ENCODE results near the gene PAPOLA. TPM values are rescaled to one million over a fixed set of nuclear protein-coding genes. Genes with fewer than 3 reads are reported as not detected.

The PAPOLA gene
- total and polyA plus RNA-seq, 2 of the 4 experiments (the other 2 are of a cell fraction) = 73.8 to 128 TPM

DNA sequence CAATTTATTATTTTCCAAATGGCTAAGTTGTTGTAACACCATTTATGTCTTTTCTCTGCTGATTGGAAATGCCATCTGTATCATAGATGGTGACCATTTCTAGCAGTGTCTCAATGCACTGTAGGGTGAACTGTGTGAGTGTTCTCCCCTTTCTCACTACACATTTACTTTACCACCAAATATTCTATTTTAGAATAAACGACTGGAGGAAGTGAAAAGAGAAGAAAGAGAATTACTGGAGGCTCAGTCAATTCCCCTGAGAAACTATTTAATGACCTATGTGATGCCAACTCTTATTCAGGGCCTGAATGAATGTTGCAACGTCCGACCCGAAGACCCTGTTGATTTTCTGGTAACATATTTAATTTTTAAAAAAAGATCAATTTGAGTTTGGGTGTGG, 15.5 kb upstream of the PAPOLA start:
- ChIA-PET CTCF (no interaction called here), POLR2A (ENCODE audit: unreplicated experiment) (no interaction called here)
- H2BK15ac ChIP-seq (ENCODE audit: low read depth, low read length) = no peak overlapping the region
- no peaks in the 10 kb centered on the region; the same call in 1 of the 2 replicates for H3K27me3 ChIP-seq (ENCODE audit: control insufficient read depth, insufficient read depth, low read length)
- no peak overlapping the region for H4K8ac ChIP-seq (ENCODE audit: low read depth in 2 of 2, low read length in 2 of 2)
- TF ChIP-seq, protein P1, sequence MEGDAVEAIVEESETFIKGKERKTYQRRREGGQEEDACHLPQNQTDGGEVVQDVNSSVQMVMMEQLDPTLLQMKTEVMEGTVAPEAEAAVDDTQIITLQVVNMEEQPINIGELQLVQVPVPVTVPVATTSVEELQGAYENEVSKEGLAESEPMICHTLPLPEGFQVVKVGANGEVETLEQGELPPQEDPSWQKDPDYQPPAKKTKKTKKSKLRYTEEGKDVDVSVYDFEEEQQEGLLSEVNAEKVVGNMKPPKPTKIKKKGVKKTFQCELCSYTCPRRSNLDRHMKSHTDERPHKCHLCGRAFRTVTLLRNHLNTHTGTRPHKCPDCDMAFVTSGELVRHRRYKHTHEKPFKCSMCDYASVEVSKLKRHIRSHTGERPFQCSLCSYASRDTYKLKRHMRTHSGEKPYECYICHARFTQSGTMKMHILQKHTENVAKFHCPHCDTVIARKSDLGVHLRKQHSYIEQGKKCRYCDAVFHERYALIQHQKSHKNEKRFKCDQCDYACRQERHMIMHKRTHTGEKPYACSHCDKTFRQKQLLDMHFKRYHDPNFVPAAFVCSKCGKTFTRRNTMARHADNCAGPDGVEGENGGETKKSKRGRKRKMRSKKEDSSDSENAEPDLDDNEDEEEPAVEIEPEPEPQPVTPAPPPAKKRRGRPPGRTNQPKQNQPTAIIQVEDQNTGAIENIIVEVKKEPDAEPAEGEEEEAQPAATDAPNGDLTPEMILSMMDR (conservative IDR thresholded peaks at IDR 0.05; ENCODE audit: low read depth, low read length) = no peak
- no peak for TF ChIP-seq POLR2A (IDR thresholded peaks at IDR 0.05; ENCODE audit: low read depth, low read length)
- no peak for TF ChIP-seq SMC3 (IDR thresholded peaks at IDR 0.05; ENCODE audit: low read depth, low read length)
- no peak for TF ChIP-seq CEBPB (IDR thresholded peaks at IDR 0.05; ENCODE audit: low read depth, low read length)
- TF ChIP-seq RCOR1 (IDR thresholded peaks at IDR 0.05; ENCODE audit: insufficient replicate concordance, low read length) = no peak
- no peak overlapping the region for H3K14ac ChIP-seq (replicated peaks; ENCODE audit: low read depth, low read length)
- no TSS peak for BruUV-seq (replicated peaks)
- H3K4me3 ChIP-seq (ENCODE audit: insufficient read depth, low read depth, low read length) = no peak overlapping the region
- no peak overlapping the region for H3K4me2 ChIP-seq (ENCODE audit: low read depth, low read length)
- H4K91ac ChIP-seq (ENCODE audit: insufficient read depth, low read depth, low read length) = no peak overlapping the region
- H3K79me1 ChIP-seq (ENCODE audit: low read depth in 1 of 2, low read length in 2 of 2) = no peaks in the 10 kb centered on the region
- H4K5ac ChIP-seq (ENCODE audit: low read depth, low read length) = no peak overlapping the region
- H2AFZ ChIP-seq (replicated peaks; ENCODE audit: low read length, poor library complexity) = no peak overlapping the region
- ATAC-seq (ENCODE audit: low read depth) (no peak), DNase-seq (no peak)
- H3K18ac ChIP-seq (ENCODE audit: low read depth, low read length) = no peak overlapping the region
- H3K23ac ChIP-seq (ENCODE audit: low read depth, low read length) = no peak overlapping the region
- H3K4me1 ChIP-seq (ENCODE audit: control insufficient read depth, insufficient read depth, low read length) = no peaks in the 10 kb centered on the region
- in situ Hi-C loops (cut with MboI; ENCODE audit: low sequenced_read_pairs) = no loop called here
- no peak overlapping the region for H2BK20ac ChIP-seq (ENCODE audit: low read depth, low read length)
- no peak overlapping the region for H3K9ac ChIP-seq (ENCODE audit: low read depth, low read length)
- H3K9me3 ChIP-seq (ENCODE audit: control insufficient read depth, insufficient read depth, low read length) = no peaks in the 10 kb centered on the region
- no peaks in the 10 kb centered on the region for H3K9me1 ChIP-seq (ENCODE audit: insufficient read depth, low read length)
- H4K20me1 ChIP-seq (ENCODE audit: insufficient read depth, low read length) = no peaks in the 10 kb centered on the region; the same call in 1 of the 2 replicates
- H3K27ac ChIP-seq (ENCODE audit: insufficient read depth, low read length) = no peak overlapping the region
- WGBS, 2 experiments (ENCODE audit: extremely low coverage in 2 of 2, insufficient read length in 1 of 2) = no CpG with 5 or more reads among the region's 4 CpGs
- no peak overlapping the region for H2AK5ac ChIP-seq (ENCODE audit: low read depth, low read length)
- no peak overlapping the region for H3K56ac ChIP-seq (ENCODE audit: extremely low read depth, insufficient read depth, low read length)
- H2BK5ac ChIP-seq (ENCODE audit: low read depth, low read length, poor library complexity, severe bottlenecking) = no peak overlapping the region
- no peak overlapping the region for H2AK9ac ChIP-seq (replicated peaks; ENCODE audit: low read depth, low read length, poor library complexity)
- intact Hi-C loops (cut with micrococcal nuclease) = no loop called here
- H2BK120ac ChIP-seq (ENCODE audit: low read depth, low read length) = no peak overlapping the region
- H3K36me3 ChIP-seq (ENCODE audit: control insufficient read depth, insufficient read depth, low read length) = no peaks in the 10 kb centered on the region
- dilution Hi-C loops (cut with HindIII; ENCODE audit: low sequenced_read_pairs, unreplicated experiment) = no loop called here
- no peak overlapping the region for H3K4ac ChIP-seq (ENCODE audit: low read depth, low read length)

All from IMR-90 (cell line).